IMR-90 (cell line): ENCODE results near the gene KDELR3. TPM values are rescaled to one million over a fixed set of nuclear protein-coding genes. Genes with fewer than 3 reads are reported as not detected.

Source experiments
- ATAC-seq: fragments of 200-7000 bp; cut with Tn5 transposase; 2 replicates; pipeline ENCODE4 v1.9.1; 2020; ENCODE audit warnings: low read depth, mild to moderate bottlenecking, moderate library complexity
- BruUV-seq: library from RNA; stranded (reverse); fragments of 400-500 nt; replicated peaks from 2 replicates; lab custom pipeline; 2021; lab: Mats Ljungman, UMichigan
- CTCF ChIA-PET: fragments of 300-600 bp; formaldehyde crosslinking; extraction: SDS; loops from one replicate; lab custom pipeline; 2021; ENCODE audit warnings: antibody characterized with exemption; lab: Yijun Ruan, JAX
- POLR2A ChIA-PET: fragments of 300-600 bp; sonication (Branson Sonifier 250); formaldehyde crosslinking; loops from one replicate; lab custom pipeline; 2022; ENCODE audit warnings: antibody characterized with exemption; ENCODE audit not compliant: unreplicated experiment; lab: Charles Lee
- DNase-seq: peaks from one replicate; pipeline ENCODE4 v3.0.0; 2013
- H2AFZ ChIP-seq: replicated peaks from 2 replicates; pipeline ENCODE3; 2013; ENCODE audit warnings: low read length, mild to moderate bottlenecking; ENCODE audit not compliant: poor library complexity
- H2AK5ac ChIP-seq: 2 replicates; pipeline ENCODE4 v1.6.1; 2013; ENCODE audit warnings: low read depth, low read length, inconsistent platforms
- H2AK9ac ChIP-seq: replicated peaks from 2 replicates; pipeline ENCODE3; 2013; ENCODE audit warnings: mild to moderate bottlenecking, low read depth, low read length, moderate library complexity; ENCODE audit not compliant: poor library complexity
- H2BK120ac ChIP-seq: 2 replicates; pipeline ENCODE4 v1.6.1; 2013; ENCODE audit warnings: low read depth, low read length, inconsistent platforms
- H2BK15ac ChIP-seq: 3 replicates; pipeline ENCODE4 v1.6.1; 2013; ENCODE audit warnings: low read depth, low read length, inconsistent platforms
- H2BK20ac ChIP-seq: 2 replicates; pipeline ENCODE4 v1.6.1; 2013; ENCODE audit warnings: low read depth, mild to moderate bottlenecking, inconsistent platforms, low read length, moderate library complexity
- H2BK5ac ChIP-seq: 2 replicates; pipeline ENCODE4 v1.6.1; 2013; ENCODE audit warnings: mild to moderate bottlenecking, low read depth, low read length, inconsistent platforms; ENCODE audit not compliant: poor library complexity, severe bottlenecking
- H3K14ac ChIP-seq: replicated peaks from 2 replicates; pipeline ENCODE4 v1.6.1; 2013; ENCODE audit warnings: low read depth, low read length, inconsistent platforms
- H3K18ac ChIP-seq: 2 replicates; pipeline ENCODE4 v1.6.1; 2013; ENCODE audit warnings: low read depth, low read length, control low read depth
- H3K23ac ChIP-seq: 2 replicates; pipeline ENCODE4 v1.6.1; 2013; ENCODE audit warnings: low read depth, low read length, inconsistent platforms
- H3K27ac ChIP-seq: 2 replicates; pipeline ENCODE4 v1.5.1; 2013; ENCODE audit warnings: mild to moderate bottlenecking, control low read depth, low read length; ENCODE audit not compliant: insufficient read depth
- H3K27me3 ChIP-seq: 2 replicates; pipeline ENCODE4 v1.6.1; 2013; ENCODE audit warnings: low read length; ENCODE audit not compliant: control insufficient read depth, insufficient read depth
- H3K36me3 ChIP-seq: 2 replicates; pipeline ENCODE4 v1.6.1; 2013; ENCODE audit warnings: low read length, mixed read lengths; ENCODE audit not compliant: control insufficient read depth, insufficient read depth
- H3K4ac ChIP-seq: 2 replicates; pipeline ENCODE4 v1.6.1; 2013; ENCODE audit warnings: low read depth, low read length, inconsistent platforms
- H3K4me1 ChIP-seq: 2 replicates; pipeline ENCODE4 v1.6.1; 2013; ENCODE audit warnings: low read length, mixed read lengths; ENCODE audit not compliant: control insufficient read depth, insufficient read depth
- H3K4me2 ChIP-seq: 2 replicates; pipeline ENCODE4 v1.6.1; 2013; ENCODE audit warnings: low read depth, mild to moderate bottlenecking, control low read depth, low read length, moderate library complexity
- H3K4me3 ChIP-seq: 2 replicates; pipeline ENCODE4 v1.5.1; 2013; ENCODE audit warnings: low read depth, mild to moderate bottlenecking, control low read depth, low read length, moderate library complexity; ENCODE audit not compliant: insufficient read depth
- H3K56ac ChIP-seq: 2 replicates; pipeline ENCODE4 v1.6.1; 2013; ENCODE audit warnings: low read length, inconsistent platforms; ENCODE audit not compliant: insufficient read depth; ENCODE audit errors: extremely low read depth
- H3K79me1 ChIP-seq, 2 experiments: 2 replicates each; pipeline ENCODE4 v1.6.1; 2013; ENCODE audit warnings: low read length in 2 of 2, inconsistent platforms in 1 of 2, low read depth in 1 of 2
- H3K9ac ChIP-seq: 2 replicates; pipeline ENCODE4 v1.6.1; 2013; ENCODE audit warnings: low read depth, low read length, control low read depth
- H3K9me1 ChIP-seq: 2 replicates; pipeline ENCODE4 v1.6.1; 2013; ENCODE audit warnings: low read length, inconsistent platforms; ENCODE audit not compliant: insufficient read depth
- H3K9me3 ChIP-seq: 2 replicates; pipeline ENCODE4 v1.6.1; 2013; ENCODE audit warnings: low read length; ENCODE audit not compliant: control insufficient read depth, insufficient read depth
- H4K20me1 ChIP-seq: 2 replicates; pipeline ENCODE4 v1.6.1; 2013; ENCODE audit warnings: low read length, inconsistent platforms; ENCODE audit not compliant: insufficient read depth
- H4K5ac ChIP-seq: 2 replicates; pipeline ENCODE4 v1.6.1; 2013; ENCODE audit warnings: mild to moderate bottlenecking, low read depth, low read length, control low read depth
- H4K8ac ChIP-seq, 2 experiments: 2 replicates each; pipeline ENCODE4 v1.6.1; 2013; ENCODE audit warnings: low read depth in 2 of 2, low read length in 2 of 2, control low read depth in 1 of 2, inconsistent platforms in 1 of 2
- H4K91ac ChIP-seq: 2 replicates; pipeline ENCODE4 v1.6.1; 2013; ENCODE audit warnings: low read depth, low read length, inconsistent platforms; ENCODE audit not compliant: insufficient read depth
- BHLHE40 ChIP-seq: fragments of 150-350 bp; IDR thresholded peaks from 2 replicates; pipeline ENCODE4 v1.6.1; 2016; ENCODE audit warnings: mild to moderate bottlenecking, low read depth, low read length
- CEBPB ChIP-seq: IDR thresholded peaks from 2 replicates; pipeline ENCODE4 v1.6.1; 2012; ENCODE audit warnings: low read depth, low read length, improper control_type of control experiment
- CHD1 ChIP-seq: IDR thresholded peaks from 2 replicates; pipeline ENCODE4 v1.6.1; 2012; ENCODE audit warnings: low read depth, low read length, improper control_type of control experiment
- FOS ChIP-seq: fragments of 150-350 bp; IDR thresholded peaks from 2 replicates; pipeline ENCODE4 v1.6.1; 2016; ENCODE audit warnings: low read depth, low read length
- MAFK ChIP-seq: IDR thresholded peaks from 2 replicates; pipeline ENCODE4 v1.6.1; 2012; ENCODE audit warnings: low read depth, low read length, improper control_type of control experiment
- MAZ ChIP-seq: IDR thresholded peaks from 2 replicates; pipeline ENCODE4 v1.6.1; 2012; ENCODE audit warnings: low read depth, mild to moderate bottlenecking, low read length, improper control_type of control experiment, moderate library complexity, borderline replicate concordance
- MXI1 ChIP-seq: IDR thresholded peaks from 2 replicates; pipeline ENCODE4 v1.6.1; 2012; ENCODE audit warnings: low read depth, mild to moderate bottlenecking, low read length, moderate library complexity, borderline replicate concordance
- NFE2L2 ChIP-seq: fragments of 150-350 bp; IDR thresholded peaks from 2 replicates; pipeline ENCODE4 v1.6.1; 2016; ENCODE audit warnings: low read depth, mild to moderate bottlenecking, low read length
- RAD21 ChIP-seq: IDR thresholded peaks from 2 replicates; pipeline ENCODE4 v1.6.1; 2012; ENCODE audit warnings: low read length, improper control_type of control experiment
- RCOR1 ChIP-seq: IDR thresholded peaks from 2 replicates; pipeline ENCODE4 v1.6.1; 2012; ENCODE audit warnings: mild to moderate bottlenecking, low read length, improper control_type of control experiment; ENCODE audit not compliant: insufficient replicate concordance
- RFX5 ChIP-seq: IDR thresholded peaks from 2 replicates; pipeline ENCODE4 v1.8.0; 2012; ENCODE audit warnings: low read depth, mild to moderate bottlenecking, low read length, moderate library complexity
- SMC3 ChIP-seq: fragments of 150-350 bp; IDR thresholded peaks from 2 replicates; pipeline ENCODE4 v1.6.1; 2016; ENCODE audit warnings: low read depth, mild to moderate bottlenecking, antibody characterized with exemption, low read length, moderate library complexity
- USF2 ChIP-seq: fragments of 150-350 bp; IDR thresholded peaks from 2 replicates; pipeline ENCODE4 v1.6.1; 2017; ENCODE audit warnings: mild to moderate bottlenecking, antibody characterized with exemption, low read length, low read depth
- WGBS, 2 experiments: methylation state at CpG; one replicate each; pipeline versions ENCODE4 v1.1.5 to v1.1.7; 2013; ENCODE audit warnings: missing lambda C conversion rate in 2 of 2; ENCODE audit not compliant: insufficient read length in 1 of 2; ENCODE audit errors: extremely low coverage in 2 of 2; 5-methylcytosine and 5-hydroxymethylcytosine counted together
- dilution Hi-C: fragments of 300-500 bp; cut with HindIII; formaldehyde crosslinking; loops from one replicate; pipeline ENCODE4 v1.14.3; 2018; ENCODE audit warnings: low sequenced_read_pairs; ENCODE audit not compliant: unreplicated experiment
- in situ Hi-C: fragments of 300-500 bp; cut with MboI; formaldehyde crosslinking; loops from 3 replicates; pipeline ENCODE4 v1.14.3; 2019; ENCODE audit warnings: low sequenced_read_pairs, inconsistent platforms, mixed read lengths
- intact Hi-C: fragments of 100-400 bp; cut with micrococcal nuclease; formaldehyde crosslinking; loops from 2 replicates; pipeline ENCODE4 v1.10.0; 2022
- polyA plus RNA-seq, 3 experiments: library from polyadenylated mRNA; depleted of rRNA; stranded (reverse); fragments of >200 nt; gene quantifications; 2 replicates each; pipeline ENCODE4 v1.2.3, GENCODE V29; 2012; ENCODE audit warnings: low replicate concordance in 1 of 3
- total RNA-seq: library from RNA; depleted of rRNA; stranded (reverse); fragments of >200 nt; gene quantifications from 2 replicates; pipeline ENCODE4 v1.2.3, GENCODE V29; 2012
- TF ChIP-seq, protein P1 (sequence below): fragments of 150-350 bp; IDR thresholded peaks from 2 replicates; pipeline ENCODE4 v1.6.1; 2016; ENCODE audit warnings: low read depth, mild to moderate bottlenecking, low read length, moderate library complexity, borderline replicate concordance

The KDELR3 gene
- total and polyA plus RNA-seq, 2 of the 4 experiments (the other 2 are of a cell fraction), result 129 to 224 TPM

DNA sequence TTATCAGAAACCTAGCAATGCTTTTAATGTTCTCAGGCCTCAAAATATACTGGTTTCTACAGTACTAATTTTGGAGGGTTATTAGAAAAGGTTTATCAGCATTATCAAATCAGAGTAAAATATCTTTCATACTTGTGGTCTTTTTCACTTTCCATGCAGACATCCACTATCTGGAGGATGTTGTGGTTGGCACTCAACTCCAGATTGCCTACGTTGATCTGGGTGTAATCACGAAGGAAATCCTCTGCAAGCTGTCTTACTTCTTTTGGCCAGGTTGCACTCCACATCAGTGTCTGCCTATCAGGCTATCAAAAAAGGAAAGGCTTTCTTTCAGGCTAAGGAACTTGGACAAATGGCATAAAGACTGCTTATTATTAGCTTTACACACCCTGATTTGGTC lies 26.6 kb downstream of the KDELR3 start:
- dilution Hi-C loops, result no loop called here
- peaks cover 30 to 72% of the 10 kb centered on the region in 2 experiments for H3K79me1 ChIP-seq

More for the DNA sequence above, 26.6 kb downstream of the KDELR3 start:
- H3K14ac ChIP-seq, result no peak overlapping the region
- H3K36me3 ChIP-seq, result peaks cover 75% of the 10 kb centered on the region
- H3K9me3 ChIP-seq, result no peaks in the 10 kb centered on the region
- H4K8ac ChIP-seq, result no peak overlapping the region
- ChIA-PET POLR2A (no interaction called here), CTCF (interaction anchor here (0.6 kb wide), 1 partner anchor 1883 kb away, joined by 3 read pairs; no protein-coding TSS in a partner anchor)
- no peak overlapping the region for H3K4me2 ChIP-seq
- H3K23ac ChIP-seq, result 0 out of 2 replicates have a peak overlapping the region, but pooled peaks have one; percentile 17
- H2AK5ac ChIP-seq, result no peak overlapping the region
- in situ Hi-C loops, result no loop called here
- no peak overlapping the region for H3K18ac ChIP-seq
- H3K4me1 ChIP-seq, result peaks cover 24% of the 10 kb centered on the region
- H3K56ac ChIP-seq, result no peak overlapping the region
- H3K9me1 ChIP-seq, result peaks cover 18% of the 10 kb centered on the region
- no peak overlapping the region for H3K4me3 ChIP-seq
- no peak overlapping the region for H2BK15ac ChIP-seq
- H2AFZ ChIP-seq, result no peak overlapping the region
- H3K9ac ChIP-seq, result 0 out of 2 replicates have a peak overlapping the region, but pooled peaks have one; percentile 6
- no peak overlapping the region for H2AK9ac ChIP-seq
- no peak overlapping the region for H4K91ac ChIP-seq
- H4K20me1 ChIP-seq, result peaks cover 93% of the 10 kb centered on the region
- TF ChIP-seq RAD21, result no peak
- TF ChIP-seq RFX5, result no peak
- TF ChIP-seq MAFK, result no peak
- TF ChIP-seq MAZ, result no peak
- no peak for TF ChIP-seq SMC3
- TF ChIP-seq RCOR1, result no peak
- TF ChIP-seq CEBPB, result no peak; the same call in 1 of the 2 replicates
- TF ChIP-seq BHLHE40, result no peak
- TF ChIP-seq, protein P1, sequence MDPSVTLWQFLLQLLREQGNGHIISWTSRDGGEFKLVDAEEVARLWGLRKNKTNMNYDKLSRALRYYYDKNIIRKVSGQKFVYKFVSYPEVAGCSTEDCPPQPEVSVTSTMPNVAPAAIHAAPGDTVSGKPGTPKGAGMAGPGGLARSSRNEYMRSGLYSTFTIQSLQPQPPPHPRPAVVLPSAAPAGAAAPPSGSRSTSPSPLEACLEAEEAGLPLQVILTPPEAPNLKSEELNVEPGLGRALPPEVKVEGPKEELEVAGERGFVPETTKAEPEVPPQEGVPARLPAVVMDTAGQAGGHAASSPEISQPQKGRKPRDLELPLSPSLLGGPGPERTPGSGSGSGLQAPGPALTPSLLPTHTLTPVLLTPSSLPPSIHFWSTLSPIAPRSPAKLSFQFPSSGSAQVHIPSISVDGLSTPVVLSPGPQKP, result no peak
- no peak for TF ChIP-seq CHD1
- TF ChIP-seq MXI1, result no peak
- no peak for TF ChIP-seq NFE2L2
- TF ChIP-seq FOS, result no peak
- TF ChIP-seq USF2, result no peak
- no peak overlapping the region for H2BK5ac ChIP-seq
- no TSS peak for BruUV-seq
- H2BK120ac ChIP-seq, result no peak overlapping the region
- ATAC-seq, result no peak
- H2BK20ac ChIP-seq, result no peak overlapping the region
- no CpG with 5 or more reads among the region's 2 CpGs for WGBS, 2 experiments
- peak; percentile 77 for DNase-seq
- no peaks in the 10 kb centered on the region for H3K27me3 ChIP-seq
- intact Hi-C loops, result no loop called here
- no peak overlapping the region for H3K27ac ChIP-seq
- no peak overlapping the region for H3K4ac ChIP-seq
- H4K5ac ChIP-seq, result no peak overlapping the region
